K562 (cell line): Measurements from ENCODE around the gene EPX. TPM values are rescaled to one million over a fixed set of nuclear protein-coding genes. Genes with fewer than 3 reads are reported as not detected.

Experiments
- ATF7 ChIP-seq: fragments of 450-650 bp; IDR thresholded peaks from 2 replicates; pipeline ENCODE4 v1.7.1; 2014; ENCODE audit warnings: mild to moderate bottlenecking, moderate library complexity
- BDP1 ChIP-seq: IDR thresholded peaks from 3 replicates; pipeline ENCODE4 v1.6.1; 2011; ENCODE audit not compliant: insufficient read length, insufficient read depth
- CBFA2T3 ChIP-seq: fragments of 450-650 bp; IDR thresholded peaks from 2 replicates; pipeline ENCODE4 v1.6.1; 2017
- CBFB ChIP-seq: sonication (generic); formaldehyde crosslinking; IDR thresholded peaks from 2 replicates; pipeline ENCODE4 v1.4.0; 2020; ENCODE audit warnings: mild to moderate bottlenecking, missing genetic modification reagents
- E2F6 ChIP-seq, 2 experiments: IDR thresholded peaks; 2 replicates each; pipeline ENCODE4 v1.6.1; 2011; ENCODE audit warnings: borderline replicate concordance in 1 of 2, control low read depth in 1 of 2, low read depth in 1 of 2, low read length in 1 of 2, mild to moderate bottlenecking in 1 of 2, mixed read lengths in 1 of 2, moderate library complexity in 1 of 2; ENCODE audit not compliant: insufficient read depth in 1 of 2, insufficient read length in 1 of 2, poor library complexity in 1 of 2, severe bottlenecking in 1 of 2; ENCODE audit errors: extremely low read depth in 1 of 2
- ETS2 ChIP-seq: IDR thresholded peaks from 2 replicates; pipeline ENCODE4 v1.6.1; 2016; ENCODE audit warnings: borderline replicate concordance, missing genetic modification characterization, mild to moderate bottlenecking, moderate library complexity, missing compliant biosample characterization; ENCODE audit not compliant: poor library complexity, severe bottlenecking
- FOS ChIP-seq: IDR thresholded peaks from 3 replicates; pipeline ENCODE4 v1.6.1; 2011; ENCODE audit not compliant: insufficient read length; ENCODE audit errors: extremely low read depth
- FUS ChIP-seq: fragments of 200-400 bp; formaldehyde crosslinking; optimal IDR thresholded peaks from 2 replicates; pipeline ENCODE3; 2017; ENCODE audit warnings: low read depth, low read length
- HES1 ChIP-seq: fragments of 450-650 bp; IDR thresholded peaks from 2 replicates; pipeline ENCODE4 v1.6.1; 2016; ENCODE audit warnings: low read depth, mild to moderate bottlenecking, moderate library complexity
- HOMEZ ChIP-seq: fragments of 250-450 bp; sonication (Bioruptor Pico); IDR thresholded peaks from 2 replicates; pipeline ENCODE4 v1.4.0; 2020; ENCODE audit warnings: mild to moderate bottlenecking, moderate library complexity
- JUN ChIP-seq, 2 experiments: sonication (generic) in 1 of 2; formaldehyde crosslinking in 1 of 2; IDR thresholded peaks; 2 replicates each; pipeline versions ENCODE4 v1.6.1 to v1.8.0; 2012 to 2022; ENCODE audit warnings: borderline replicate concordance in 2 of 2, mild to moderate bottlenecking in 2 of 2, improper control_type of control experiment in 1 of 2, low read depth in 1 of 2, low read length in 1 of 2, missing genetic modification reagents in 1 of 2
- MCM3 ChIP-seq: fragments of 450-650 bp; IDR thresholded peaks from 2 replicates; pipeline ENCODE4 v1.6.1; 2016
- MED1 ChIP-seq: sonication (generic); formaldehyde crosslinking; IDR thresholded peaks from 2 replicates; pipeline ENCODE4 v1.8.1; 2023; ENCODE audit warnings: missing genetic modification reagents, borderline replicate concordance
- MIER1 ChIP-seq: fragments of 450-650 bp; IDR thresholded peaks from 2 replicates; pipeline ENCODE4 v1.6.1; 2016; ENCODE audit warnings: antibody characterized with exemption, mild to moderate bottlenecking, low read depth
- MXD1 ChIP-seq: fragments of 250-450 bp; sonication (Bioruptor Pico); IDR thresholded peaks from 2 replicates; pipeline ENCODE4 v1.8.0; 2021; ENCODE audit warnings: borderline replicate concordance, mild to moderate bottlenecking, moderate library complexity; ENCODE audit not compliant: poor library complexity, severe bottlenecking
- MYBL2 ChIP-seq, 2 experiments: fragments of 450-650 bp in 1 of 2; sonication (generic) in 1 of 2; formaldehyde crosslinking in 1 of 2; IDR thresholded peaks; 2 replicates each; pipeline versions ENCODE4 v1.6.1 to v1.8.1; 2017 to 2022; ENCODE audit warnings: borderline replicate concordance in 1 of 2, inconsistent platforms in 1 of 2, low read depth in 1 of 2, mild to moderate bottlenecking in 1 of 2, missing genetic modification reagents in 1 of 2, moderate library complexity in 1 of 2
- NR1H2 ChIP-seq: sonication (generic); formaldehyde crosslinking; IDR thresholded peaks from 2 replicates; pipeline ENCODE4 v1.4.0; 2020; ENCODE audit warnings: mild to moderate bottlenecking, missing genetic modification reagents
- NR4A1 ChIP-seq, 2 experiments: fragments of 250-450 bp in 1 of 2; fragments of 450-650 bp in 1 of 2; sonication (Bioruptor Pico) in 1 of 2; IDR thresholded peaks; 2 replicates each; pipeline versions ENCODE4 v1.4.0 to v1.6.1; 2016 to 2020; ENCODE audit warnings: mild to moderate bottlenecking in 2 of 2, missing compliant biosample characterization in 1 of 2, missing genetic modification characterization in 1 of 2, moderate library complexity in 1 of 2
- SMARCA5 ChIP-seq: fragments of 450-650 bp; IDR thresholded peaks from 2 replicates; pipeline ENCODE4 v1.6.1; 2016
- SMC3 ChIP-seq: conservative IDR thresholded peaks from 2 replicates; pipeline ENCODE4 v1.6.1; 2011; ENCODE audit warnings: low read depth, low read length, improper control_type of control experiment; ENCODE audit not compliant: insufficient read depth
- STAT5B ChIP-seq: fragments of 250-450 bp; sonication (Bioruptor Pico); IDR thresholded peaks from 2 replicates; pipeline ENCODE4 v1.8.0; 2021; ENCODE audit warnings: mild to moderate bottlenecking, inconsistent platforms
- ZZZ3 ChIP-seq: fragments of 450-650 bp; IDR thresholded peaks from 2 replicates; pipeline ENCODE4 v1.6.1; 2016; ENCODE audit warnings: antibody characterized with exemption, mild to moderate bottlenecking, moderate library complexity
- polyA plus RNA-seq, 8 experiments: library from polyadenylated mRNA; depleted of rRNA in 4 of 8; stranded (reverse) in 5 of 8; unstranded in 3 of 8; fragments of >200 nt; fragmentation: Nextera tagmentation in 2 of 8; fragmentation: Illumina TruSeq in 1 of 8; extraction: Ambion mirVana in 2 of 8; extraction: Trizol in 1 of 8; gene quantifications; 2 replicates each; pipeline versions ENCODE4 v1.2.1 to v1.2.3, GENCODE V29; 2011 to 2014; ENCODE audit warnings: inconsistent platforms in 1 of 8, missing spikeins in 1 of 8
- total RNA-seq, 7 experiments: library from RNA; depleted of rRNA in 6 of 7; stranded (reverse); fragments of >200 nt in 6 of 7; fragmentation: Illumina TruSeq in 2 of 7; extraction: Trizol in 2 of 7; gene quantifications; 2 replicates each; pipeline versions ENCODE4 v1.2.1 to v1.2.3, GENCODE V29; 2011 to 2021; ENCODE audit warnings: low replicate concordance in 1 of 7

EPX gene
- total and polyA plus RNA-seq, 9 of the 15 experiments (the other 6 are each of a cell fraction or from before 2014, with no cell fraction given), result 0.07 to 0.33 (median 0.19) TPM; not detected in 3

- TF ChIP-seq MXD1 (no peak), HES1 (no peak), FUS (no peak), CBFA2T3 (no peak), SMARCA5 (no peak), NR1H2 (CRISPR knock-in tag) (no peak), ATF7 (peak; percentile 77), E2F6 (IDR thresholded peaks at IDR 0.05; ENCODE audit: borderline replicate concordance in 1 of 2, extremely low read depth in 1 of 2, insufficient read depth in 1 of 2, insufficient read length in 1 of 2, low read depth in 1 of 2, low read length in 1 of 2, poor library complexity in 1 of 2, severe bottlenecking in 1 of 2) (peak; percentile 66 to 82), ZZZ3 (no peak), HOMEZ (CRISPR knock-in tag) (no peak), NR4A1 (CRISPR knock-in tag; IDR thresholded peaks at IDR 0.05) (no peak), NR4A1 (tag; IDR thresholded peaks at IDR 0.05) (peak; percentile 77), BDP1 (no peak), MIER1 (no peak), FOS (no peak), JUN (IDR thresholded peaks at IDR 0.05; ENCODE audit: borderline replicate concordance, low read depth, low read length) (no peak), JUN (CRISPR knock-in tag; IDR thresholded peaks at IDR 0.05; ENCODE audit: borderline replicate concordance) (no peak), MYBL2 (IDR thresholded peaks at IDR 0.05; ENCODE audit: low read depth) (no peak), MYBL2 (CRISPR knock-in tag; IDR thresholded peaks at IDR 0.05; ENCODE audit: borderline replicate concordance) (no peak), ETS2 (tag) (no peak), SMC3 (no peak), STAT5B (CRISPR knock-in tag) (no peak), MCM3 (no peak), CBFB (CRISPR knock-in tag) (no peak), MED1 (CRISPR knock-in tag) (no peak)
Measured at GRCh38 chr17:58219007-58219788, 26.7 kb downstream of the EPX start, which contains the start of gene MKS1 (continued).
